Suppressor macrophage treated with lipopolysaccharide for 4 hours (primary cell): ENCODE measurements around the gene PBX1.

Experiments used
- DNase-seq: peaks from one replicate; pipeline ENCODE4 v3.0.0-alpha.2; 2020

PBX1 gene

DNA sequence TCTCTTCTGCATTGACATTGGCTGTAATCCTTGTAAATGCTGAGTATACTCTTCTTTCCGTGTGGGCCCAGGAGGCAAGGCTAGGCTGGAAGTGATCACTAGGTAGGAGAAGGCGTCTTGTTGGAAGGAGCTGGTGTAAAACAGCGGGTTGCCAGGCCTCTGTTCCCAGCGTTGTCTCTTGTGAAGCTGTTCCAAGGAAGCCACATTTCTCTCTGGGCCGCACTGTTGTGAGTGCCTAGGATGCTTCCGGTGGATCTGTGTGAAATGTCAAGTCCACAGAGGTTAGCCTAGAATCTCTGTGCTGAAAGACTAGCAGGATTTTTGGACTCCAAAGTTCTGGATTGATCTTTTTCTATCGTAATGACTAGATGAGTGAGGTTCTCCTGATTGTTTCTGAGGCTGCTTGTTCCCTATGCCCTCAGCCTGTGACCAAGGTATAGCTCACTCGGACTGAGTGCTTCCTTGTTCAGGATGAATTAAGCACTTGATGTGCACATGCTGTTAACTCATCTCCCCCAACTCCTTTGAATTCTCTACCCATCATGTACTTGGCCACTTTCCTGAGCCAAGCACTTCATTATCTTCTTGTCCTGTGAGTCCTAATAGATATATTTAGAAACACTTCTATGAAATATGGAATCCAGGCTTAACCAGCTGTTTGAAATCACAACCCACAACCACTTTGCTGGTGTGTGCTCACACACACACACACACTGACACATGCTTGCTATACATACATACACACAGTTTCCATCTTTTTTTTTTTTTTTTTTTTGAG lies 63.3 kb downstream of the PBX1 start:
- no peak for DNase-seq

DNA sequence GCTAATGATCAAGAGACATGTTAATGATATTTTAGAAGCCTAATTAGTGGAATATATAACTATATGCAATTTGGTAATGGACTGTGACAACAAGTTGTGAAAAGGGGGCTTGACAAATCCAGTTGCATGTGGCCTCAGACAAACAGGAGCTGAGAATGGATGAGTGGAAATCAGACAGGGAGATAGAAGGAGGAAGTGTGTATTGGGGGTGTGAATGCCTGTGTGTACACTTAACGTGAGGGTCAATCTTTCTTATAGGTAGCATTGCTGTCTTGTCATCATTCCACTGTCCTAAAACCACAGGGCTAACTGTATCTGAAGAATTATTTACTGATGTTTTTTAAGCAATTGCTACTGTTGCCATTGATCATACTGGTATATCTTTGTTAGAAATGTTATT lies 64.8 kb downstream of the PBX1 start:
- no peak for DNase-seq

DNA sequence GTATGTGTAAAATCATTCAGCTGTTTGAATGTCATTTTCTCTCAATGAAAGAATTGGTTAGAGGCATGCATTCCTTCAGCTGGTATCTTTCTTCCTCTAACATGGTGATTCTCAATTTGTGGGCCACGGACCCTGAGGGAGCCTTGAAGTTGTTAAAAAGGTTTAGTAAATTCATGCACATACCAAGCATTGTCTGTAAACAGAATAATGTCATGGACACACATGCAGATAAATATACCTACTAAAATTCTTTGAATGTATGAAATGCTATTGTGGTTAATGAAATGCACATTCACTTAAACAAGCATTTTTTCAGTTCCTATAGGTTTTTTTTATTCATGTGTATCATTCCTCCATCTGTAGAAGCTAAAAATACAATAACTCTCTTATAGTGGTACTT lies 65.4 kb downstream of the PBX1 start:
- DNase-seq: no peak

DNA sequence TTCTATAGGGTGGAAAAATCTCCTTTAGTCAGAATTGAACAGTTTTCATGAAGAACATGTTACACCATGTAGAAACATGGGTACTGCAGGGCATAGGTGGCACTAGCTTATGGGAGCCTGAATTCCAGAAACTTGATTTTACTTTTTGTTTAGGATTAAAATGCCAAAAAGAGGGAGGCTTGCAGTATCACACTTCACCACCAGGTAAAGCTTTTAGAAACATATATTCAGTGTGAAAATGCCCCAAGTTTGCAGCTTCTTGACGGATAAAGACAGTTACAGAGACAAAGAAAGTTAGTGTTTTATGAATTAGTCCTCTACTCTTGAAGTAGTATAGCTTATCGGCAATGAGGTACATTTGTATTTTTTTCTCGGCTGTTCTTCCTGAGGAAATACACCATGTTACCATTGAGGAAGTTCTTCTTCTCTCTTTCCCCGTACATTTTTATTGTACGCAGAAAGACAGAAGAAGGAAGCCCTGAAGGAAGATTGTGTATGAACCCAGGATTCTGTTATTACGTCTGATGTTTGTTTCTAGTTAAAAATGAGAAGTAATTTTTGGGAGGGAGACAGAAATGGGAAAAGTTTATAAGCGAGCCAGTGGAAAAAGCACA lies 66.1 kb downstream of the PBX1 start:
- DNase-seq: no peak

DNA sequence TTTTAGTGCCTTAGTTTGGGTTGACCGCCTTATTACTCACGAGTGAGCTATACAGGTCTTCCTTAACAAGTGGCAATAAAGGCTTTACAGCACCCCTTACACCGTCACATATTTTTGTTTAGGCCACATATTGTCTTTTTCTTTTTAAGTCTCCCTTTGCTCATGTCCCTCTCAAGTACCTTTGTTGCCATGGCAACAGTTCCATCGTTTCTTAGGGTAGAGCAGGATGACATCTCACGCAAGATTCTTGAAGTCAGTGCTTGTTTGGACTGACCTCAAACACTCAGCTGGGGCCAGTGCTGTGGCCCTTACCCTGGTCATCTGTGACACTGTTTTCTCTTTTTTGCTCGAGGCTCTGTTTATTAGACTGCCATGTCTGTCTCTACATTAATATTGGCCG lies 69.8 kb downstream of the PBX1 start:
- DNase-seq: no peak

DNA sequence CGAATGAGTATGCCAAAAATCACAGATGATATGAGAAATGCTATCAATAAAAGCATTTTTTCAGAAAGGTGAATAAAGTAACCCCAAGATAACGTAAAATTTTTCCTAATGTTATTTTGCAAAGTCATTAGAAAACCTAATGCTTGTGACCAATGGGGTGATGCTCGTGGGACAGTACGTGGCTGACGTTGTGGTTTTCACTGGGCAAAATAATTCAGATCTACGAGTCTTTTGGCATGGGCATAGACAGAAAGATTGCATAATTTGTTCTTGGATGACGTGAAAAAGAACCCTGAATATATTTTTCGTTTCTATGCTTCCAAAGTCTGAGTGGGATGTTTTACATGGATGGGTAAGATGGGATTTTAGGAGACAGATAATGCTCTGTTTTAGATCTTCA lies 71.0 kb downstream of the PBX1 start:
- DNase-seq: no peak

DNA sequence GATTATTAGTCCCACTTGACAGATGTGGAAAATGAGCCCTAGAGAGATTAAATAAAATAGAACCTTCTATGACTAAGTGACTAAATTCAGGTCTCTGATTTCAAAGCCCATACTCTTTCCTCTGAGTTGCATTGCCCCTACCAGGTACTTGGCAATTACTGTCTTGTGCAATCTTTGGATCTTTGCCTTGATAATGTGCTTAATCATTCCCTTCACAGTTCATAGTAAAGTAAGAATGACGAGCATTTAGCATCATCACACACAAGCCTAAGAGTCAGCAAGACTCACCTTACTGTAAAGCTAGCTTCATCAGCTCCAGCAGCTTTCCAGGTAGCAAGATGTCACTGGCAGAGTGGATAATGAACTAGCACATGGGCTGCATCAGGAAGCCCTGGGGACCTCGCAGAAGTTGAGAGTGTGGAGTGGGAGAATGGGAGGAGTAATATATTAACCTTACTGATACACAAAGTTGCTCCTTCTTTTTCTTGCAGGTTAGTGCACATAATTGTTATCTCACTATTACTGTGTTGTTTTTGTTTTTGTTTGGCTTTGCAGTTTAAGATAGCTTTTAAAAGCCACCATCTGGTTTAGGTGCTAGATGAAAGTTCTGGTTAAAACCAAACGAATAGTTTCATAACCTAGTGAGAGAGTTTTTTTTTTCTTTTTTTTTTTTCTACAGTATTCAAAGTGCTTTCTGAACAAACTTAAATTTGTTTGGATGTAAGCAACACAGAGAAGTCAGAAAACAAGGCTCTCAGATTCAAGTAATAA lies 71.8 kb downstream of the PBX1 start:
- no peak for DNase-seq

DNA sequence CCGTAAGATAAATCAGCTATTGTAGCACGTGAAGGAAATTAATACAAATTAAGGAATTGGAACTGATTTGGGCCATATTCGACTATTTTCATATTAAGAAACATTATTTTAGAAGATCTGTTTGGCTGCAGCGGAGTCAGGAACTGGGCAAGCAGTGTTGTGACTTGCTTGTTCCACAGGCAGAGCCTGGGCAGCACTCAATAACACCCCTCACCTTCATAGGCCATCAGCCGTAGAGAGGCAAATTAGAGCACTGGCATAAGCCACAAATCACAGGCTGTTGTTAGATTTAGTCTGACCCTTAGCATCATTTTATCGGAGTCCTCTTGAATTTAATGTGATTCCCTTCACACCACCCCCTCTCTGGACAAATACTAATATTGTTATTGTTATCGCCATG lies 72.8 kb downstream of the PBX1 start:
- no peak for DNase-seq

DNA sequence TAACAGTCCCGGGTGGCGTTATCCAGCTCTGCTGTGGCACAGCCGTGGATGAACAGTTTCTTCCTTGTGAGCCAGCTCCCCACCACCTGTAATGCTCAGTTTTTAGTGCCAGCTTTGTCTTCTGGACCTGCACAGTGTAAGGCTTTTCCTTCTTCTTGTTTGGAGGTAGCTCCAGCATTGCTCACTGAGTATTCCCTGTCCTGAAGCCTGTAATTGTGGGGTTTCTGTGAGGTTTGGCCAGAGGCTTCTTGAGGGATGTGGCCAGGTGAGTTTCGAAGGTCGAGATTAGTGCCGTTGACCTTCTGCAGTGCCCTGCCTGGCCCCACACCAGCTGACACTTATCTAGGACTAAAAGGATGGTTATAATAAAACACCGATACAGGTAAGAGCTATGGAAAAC lies 75.0 kb downstream of the PBX1 start:
- no peak for DNase-seq

DNA sequence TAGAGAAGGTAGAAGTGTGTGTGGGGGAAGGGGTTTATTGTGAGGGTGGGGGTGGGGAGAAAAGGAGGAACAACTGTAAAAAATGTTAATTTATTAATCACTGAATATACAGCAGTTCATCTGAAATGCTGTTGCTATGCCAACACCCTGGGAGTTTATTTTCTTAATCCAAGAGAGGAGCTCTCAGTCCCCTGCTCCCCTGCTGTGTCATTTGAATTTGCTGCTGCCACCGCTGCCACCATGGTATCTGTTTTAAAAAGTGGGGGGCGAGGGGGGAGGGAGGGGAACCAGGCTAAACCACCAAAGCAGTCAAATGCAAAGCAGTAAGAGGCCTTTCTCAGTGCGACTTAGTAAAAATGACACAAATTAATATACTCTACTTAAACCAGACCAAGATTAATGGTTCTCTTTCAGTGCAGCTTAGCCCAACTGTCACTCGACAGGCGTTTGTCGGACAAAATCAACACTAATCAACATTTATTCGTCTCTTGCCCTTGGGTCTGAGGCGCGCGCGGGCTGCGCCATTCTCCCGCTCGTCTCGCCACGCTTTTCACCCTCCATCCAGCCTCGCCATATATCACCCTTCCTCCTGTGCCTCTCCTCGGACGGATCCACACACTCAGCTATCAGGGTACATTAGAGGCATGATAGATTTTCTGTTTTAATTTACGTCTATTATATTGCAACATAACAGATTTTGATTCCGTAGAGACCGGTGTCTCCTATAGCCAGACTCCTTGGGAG lies 76.2 kb downstream of the PBX1 start:
- no peak for DNase-seq

DNA sequence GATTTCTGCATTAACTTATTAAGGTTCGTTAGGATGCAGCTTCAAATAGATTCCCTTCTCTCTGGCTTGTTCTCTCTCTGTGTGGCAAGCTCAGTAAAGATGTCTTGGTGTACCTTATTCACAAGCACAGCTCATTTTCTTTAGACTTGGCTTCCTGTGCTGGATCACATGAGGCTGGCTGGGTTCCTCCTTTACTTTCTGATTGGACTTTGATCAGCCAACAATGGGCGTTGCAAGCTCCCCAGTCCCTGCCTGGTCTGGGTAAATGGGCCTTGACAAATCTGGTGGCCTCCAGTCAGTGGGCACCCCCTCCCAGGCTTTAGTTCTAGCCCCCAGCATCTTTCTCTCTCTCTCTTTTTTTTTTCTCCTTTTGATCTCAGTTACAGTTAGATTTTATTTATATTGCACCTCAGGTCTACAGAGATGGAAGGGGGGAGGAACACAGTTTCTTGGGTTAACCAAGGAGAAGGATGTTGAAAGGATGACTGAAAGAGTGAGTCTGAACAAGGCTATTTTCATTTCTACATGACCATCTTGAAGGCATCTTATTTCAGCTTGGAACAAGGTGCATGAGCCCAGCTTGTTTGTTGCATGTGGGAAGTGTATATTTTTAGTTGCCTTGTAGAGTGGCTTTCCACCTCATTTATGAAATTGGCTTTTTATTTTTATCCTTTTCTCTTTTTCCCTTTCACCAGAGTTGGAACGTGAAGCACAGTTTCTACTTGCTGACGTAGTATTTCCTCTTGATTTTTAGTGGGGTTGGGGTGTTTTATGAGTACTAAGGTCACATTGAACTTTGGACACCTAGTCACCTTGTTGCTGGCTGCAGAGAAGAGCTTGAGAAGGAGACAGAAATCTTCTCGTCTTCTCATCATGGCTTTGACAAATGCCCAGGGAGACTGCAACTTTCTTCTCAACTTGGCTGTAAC lies 77.1 kb downstream of the PBX1 start:
- DNase-seq: no peak

DNA sequence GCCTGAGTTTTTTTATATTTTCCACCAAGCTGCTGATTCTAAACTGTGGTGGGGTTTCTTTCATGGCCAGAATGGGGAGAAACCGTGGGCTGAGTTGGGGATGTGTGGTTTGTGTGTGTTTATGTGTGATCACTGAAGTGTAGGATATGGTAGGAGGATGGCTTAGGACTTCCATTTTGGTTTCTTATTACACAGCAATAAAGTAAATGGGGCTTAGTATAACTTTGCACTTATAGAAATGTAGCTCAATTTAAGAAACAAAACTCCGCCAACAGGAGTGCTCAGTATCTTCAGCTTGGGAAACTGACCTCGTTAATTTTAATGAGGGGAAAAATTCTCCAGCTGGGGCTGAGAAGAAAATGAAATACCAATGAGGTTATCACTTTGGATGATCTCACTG lies 77.8 kb downstream of the PBX1 start:
- no peak for DNase-seq

DNA sequence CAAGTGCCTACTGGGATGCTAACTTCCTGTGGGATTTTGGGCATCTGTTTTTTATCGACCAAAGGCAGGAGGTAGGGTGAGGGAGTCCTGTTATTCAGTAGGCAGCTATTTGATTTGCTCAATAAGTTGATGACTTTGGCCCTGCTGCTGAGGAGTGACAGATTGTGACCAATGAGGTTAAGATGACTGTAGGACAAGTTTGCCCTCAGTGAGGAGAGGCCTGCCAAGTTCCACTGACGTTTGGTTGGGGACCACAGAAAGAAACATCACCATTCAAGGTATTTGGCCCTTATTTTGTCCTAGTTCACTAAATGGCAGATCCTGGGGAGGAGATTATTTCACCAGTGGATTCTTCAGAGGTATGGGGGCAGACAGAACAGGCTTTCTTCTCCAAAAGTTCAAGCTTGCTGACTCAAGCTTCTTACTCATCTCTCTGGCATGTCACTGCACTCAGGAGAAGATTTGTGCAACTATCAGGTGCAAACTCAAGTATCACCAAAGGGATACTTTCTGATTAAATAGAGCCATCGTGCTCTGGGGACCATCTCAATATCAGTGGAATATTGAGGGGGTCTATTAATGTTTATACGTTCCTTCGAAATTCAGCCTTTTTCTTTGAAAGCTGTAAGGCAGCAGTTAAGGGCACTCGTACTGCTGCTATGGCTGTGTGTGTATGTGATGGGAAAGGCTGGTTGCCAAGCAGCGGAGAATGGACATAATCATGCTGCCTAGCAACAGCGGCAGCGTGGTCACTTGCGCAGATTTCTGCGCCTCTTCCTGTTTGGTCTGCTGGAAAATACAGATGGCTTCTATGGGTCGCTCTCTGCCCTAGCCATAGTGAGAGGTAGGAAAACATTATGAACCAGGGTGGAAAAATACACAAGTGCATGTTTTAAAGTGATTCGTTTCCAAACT lies 78.7 kb downstream of the PBX1 start:
- DNase-seq: no peak

DNA sequence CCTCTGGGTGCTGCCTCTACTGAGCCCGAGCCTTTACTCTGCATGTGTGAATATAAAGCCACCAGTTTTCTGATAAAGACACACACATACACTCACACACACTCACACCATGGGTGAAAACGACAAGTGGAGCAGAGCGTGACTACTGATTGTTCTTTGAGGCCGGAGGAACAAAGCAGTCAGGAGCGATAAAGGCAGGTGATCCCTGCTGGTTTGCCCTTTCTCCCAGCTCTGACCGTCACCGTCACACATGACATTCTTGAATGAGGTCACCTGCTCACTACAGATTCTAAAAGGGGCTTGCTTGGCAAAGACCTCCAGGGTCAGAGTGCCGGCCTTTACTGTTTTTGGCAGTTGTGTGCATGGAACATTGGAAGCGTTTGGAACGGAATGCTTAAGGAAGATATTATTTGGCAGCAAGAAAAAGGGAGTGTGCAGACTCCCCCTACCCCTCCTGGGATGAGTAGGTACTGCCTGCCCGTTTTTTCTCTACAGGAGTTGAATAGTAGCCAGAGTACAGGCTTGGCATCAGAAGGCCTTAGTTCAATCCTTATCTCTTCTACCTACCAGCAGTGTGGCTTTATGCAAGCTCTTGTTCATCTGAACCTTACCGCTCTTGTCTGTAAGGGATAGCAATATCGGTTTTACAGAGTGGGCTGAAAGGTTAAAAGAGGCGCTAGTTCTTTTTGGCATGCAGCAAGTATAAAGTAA lies 79.7 kb downstream of the PBX1 start:
- no peak for DNase-seq

DNA sequence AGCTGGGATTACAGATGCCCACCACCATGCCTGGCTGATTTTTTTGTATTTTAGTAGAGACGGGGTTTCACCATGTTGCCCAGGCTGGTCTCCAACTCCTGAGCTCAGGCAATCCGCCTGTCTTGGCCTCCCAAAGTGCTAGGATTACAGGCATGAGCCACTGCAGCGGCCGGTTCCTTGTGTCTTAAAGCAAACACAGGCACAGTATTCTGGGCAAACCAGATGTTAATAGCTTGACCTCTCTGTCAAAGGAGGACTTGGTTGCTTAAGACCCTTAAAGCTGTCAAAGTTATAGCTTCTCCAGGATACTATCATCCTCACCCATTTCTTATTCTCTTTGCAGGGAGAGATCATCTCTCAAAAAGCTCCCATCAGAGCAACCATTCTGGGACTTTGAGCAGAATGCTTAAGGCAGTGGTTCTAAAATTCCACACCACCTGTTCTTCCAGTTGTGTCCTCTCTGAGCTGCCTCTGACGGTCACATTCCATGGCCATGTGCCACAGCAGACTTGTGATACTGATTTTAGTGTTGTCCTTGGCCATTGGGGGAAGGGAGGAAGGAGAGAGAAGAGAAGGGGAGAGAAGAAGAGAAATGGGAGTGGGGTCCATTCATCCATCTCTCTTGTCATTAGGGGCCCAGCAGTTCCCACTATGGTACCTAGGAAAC lies 81.8 kb downstream of the PBX1 start:
- no peak for DNase-seq

DNA sequence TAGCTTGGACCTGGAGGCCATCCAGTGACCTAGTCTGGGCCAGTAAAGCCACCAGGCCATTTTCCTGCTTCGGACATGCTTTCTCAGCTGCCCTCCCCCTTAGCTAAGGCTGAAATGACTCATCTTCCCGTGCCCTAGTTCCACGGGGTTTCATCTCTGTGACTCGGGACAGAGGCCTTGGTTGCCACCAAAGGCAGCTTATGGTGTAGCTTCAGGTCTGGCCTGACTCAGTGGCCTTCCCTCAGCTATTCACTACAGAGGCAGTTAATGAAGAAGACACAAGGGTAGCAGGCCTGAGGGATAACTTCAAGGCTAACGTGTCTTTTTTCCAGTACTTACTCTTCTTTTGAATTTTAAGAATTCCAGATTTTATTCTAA lies 82.4 kb downstream of the PBX1 start:
- DNase-seq: no peak

DNA sequence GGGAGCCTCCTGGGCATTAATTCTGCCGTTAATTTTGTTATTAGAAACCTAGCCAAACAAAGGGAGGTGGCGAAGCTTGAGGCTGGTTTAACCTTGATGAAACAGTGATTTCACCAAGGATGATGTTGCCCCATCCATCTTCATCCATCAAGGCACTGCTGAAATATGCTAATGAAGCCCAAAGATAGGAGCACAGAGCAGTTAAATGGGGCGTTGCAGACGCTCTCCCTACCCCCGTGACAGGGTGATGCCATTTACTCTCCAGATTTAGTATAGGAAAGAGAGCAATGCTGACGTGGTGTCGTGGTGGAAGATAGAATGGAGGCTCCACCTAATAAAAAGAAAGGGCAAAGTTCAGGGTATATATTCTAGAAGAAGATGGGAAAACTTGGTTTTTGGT lies 84.0 kb downstream of the PBX1 start:
- DNase-seq: no peak

DNA sequence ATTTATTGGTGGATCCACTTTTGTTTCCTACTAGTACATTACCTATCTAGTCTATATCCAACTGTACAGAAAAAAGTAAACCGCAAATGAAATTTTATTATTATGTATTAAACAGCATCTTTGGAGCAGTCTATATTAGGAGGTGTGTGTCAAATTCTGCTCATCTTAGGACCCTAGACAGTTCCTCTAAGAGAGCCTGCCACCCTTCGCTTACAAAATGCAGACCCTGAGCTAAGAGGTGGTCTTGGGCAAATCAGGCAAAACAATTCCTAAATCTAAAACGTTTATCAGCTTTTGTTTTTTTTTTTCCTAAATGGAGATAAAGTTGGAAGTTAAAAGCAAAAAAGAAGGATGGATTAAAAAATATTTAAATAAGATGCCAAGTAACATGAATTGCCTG lies 85.3 kb downstream of the PBX1 start:
- DNase-seq: no peak

DNA sequence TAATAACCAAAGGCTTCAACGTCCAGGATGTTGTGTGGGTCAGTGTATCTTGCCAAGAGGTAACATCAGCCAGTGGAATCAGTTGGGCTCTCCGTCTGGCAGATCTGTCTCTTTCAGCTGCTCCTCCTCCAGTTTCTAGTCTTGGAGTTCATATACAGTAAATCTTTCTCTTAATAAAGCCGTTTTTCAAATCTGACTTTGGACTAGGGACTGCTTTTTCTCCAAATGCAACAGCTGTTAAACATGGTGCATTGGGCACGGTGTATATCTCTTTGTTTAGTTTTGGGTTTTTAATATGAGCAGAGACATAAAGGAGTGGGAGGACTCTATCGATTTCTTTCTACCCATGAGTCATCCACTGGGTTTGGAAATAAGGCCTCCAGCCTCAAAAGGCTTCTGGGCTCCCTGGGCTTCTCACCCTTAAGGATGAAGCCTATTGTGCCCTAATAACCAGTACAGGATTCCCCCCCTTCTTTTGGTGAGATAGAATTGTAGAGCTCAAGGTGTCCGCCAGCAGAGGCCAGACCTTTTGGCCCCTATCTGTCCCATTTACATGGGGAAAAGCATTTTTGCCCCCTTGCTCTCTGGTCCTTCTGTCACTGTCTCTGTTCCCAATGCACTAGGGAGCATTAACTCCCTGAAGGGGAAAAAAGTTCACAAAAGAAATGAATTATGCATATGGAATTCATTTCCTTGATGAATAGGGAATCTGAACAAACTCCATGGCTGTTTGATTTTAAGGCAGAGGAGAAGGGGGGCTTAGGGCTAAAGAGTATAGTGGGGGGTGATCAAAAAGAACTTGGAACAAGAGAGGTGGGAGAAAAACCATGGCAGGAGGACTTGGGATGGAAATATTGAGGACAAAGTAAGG lies 86.0 kb downstream of the PBX1 start:
- no peak for DNase-seq
